K562 (cell line): ENCODE results near the gene GGNBP2. TPM values are rescaled to one million over a fixed set of nuclear protein-coding genes. Genes with fewer than 3 reads are reported as not detected.

Source experiments
- ARID3B ChIP-seq: fragments of 250-450 bp; sonication (Bioruptor Pico); IDR thresholded peaks from 2 replicates; pipeline ENCODE4 v1.4.0; 2020; ENCODE audit warnings: borderline replicate concordance
- ATF6 ChIP-seq: sonication (generic); formaldehyde crosslinking; IDR thresholded peaks from 2 replicates; pipeline ENCODE4 v1.4.0; 2020; ENCODE audit warnings: mild to moderate bottlenecking, missing genetic modification reagents
- BRD4 ChIP-seq: fragments of 200-600 bp; sonication (generic); IDR thresholded peaks from 2 replicates; pipeline ENCODE4 v1.6.1; 2017; ENCODE audit warnings: inconsistent platforms
- DEAF1 ChIP-seq: fragments of 450-650 bp; formaldehyde crosslinking; IDR thresholded peaks from 2 replicates; pipeline ENCODE4 v1.4.0; 2020; ENCODE audit warnings: mild to moderate bottlenecking, moderate library complexity
- FOXM1 ChIP-seq, 2 experiments: fragments of 450-650 bp in 1 of 2; sonication (generic) in 1 of 2; formaldehyde crosslinking in 1 of 2; IDR thresholded peaks; 2 replicates each; pipeline versions ENCODE4 v1.6.1 to v1.9.0; 2017 to 2022; ENCODE audit warnings: low read depth in 2 of 2, mild to moderate bottlenecking in 2 of 2, missing genetic modification reagents in 1 of 2, moderate library complexity in 1 of 2
- MCM2 ChIP-seq: fragments of 450-650 bp; IDR thresholded peaks from 2 replicates; pipeline ENCODE4 v1.6.1; 2017; ENCODE audit warnings: low read depth, mild to moderate bottlenecking
- MIER1 ChIP-seq: fragments of 450-650 bp; IDR thresholded peaks from 2 replicates; pipeline ENCODE4 v1.6.1; 2016; ENCODE audit warnings: antibody characterized with exemption, mild to moderate bottlenecking, low read depth
- NEUROD1 ChIP-seq: fragments of 150-350 bp; IDR thresholded peaks from 2 replicates; pipeline ENCODE4 v1.6.1; 2014; ENCODE audit warnings: borderline replicate concordance, low read length, low read depth; ENCODE audit not compliant: partially characterized antibody
- NONO ChIP-seq, 2 experiments: fragments of 200-400 bp in 1 of 2; fragments of 450-650 bp in 1 of 2; formaldehyde crosslinking in 1 of 2; IDR thresholded peaks; 2 replicates each; pipeline ENCODE4 v1.6.1; 2017; ENCODE audit warnings: low read depth in 2 of 2, mild to moderate bottlenecking in 2 of 2, moderate library complexity in 2 of 2, low read length in 1 of 2
- NR3C1 ChIP-seq: sonication (generic); formaldehyde crosslinking; IDR thresholded peaks from 2 replicates; pipeline ENCODE4 v1.8.1; 2022; ENCODE audit warnings: missing genetic modification reagents
- PPARD ChIP-seq: fragments of 250-450 bp; sonication (Bioruptor Pico); IDR thresholded peaks from 2 replicates; pipeline ENCODE4 v1.8.0; 2022; ENCODE audit warnings: inconsistent platforms, mild to moderate bottlenecking, moderate library complexity
- PTBP1 ChIP-seq: fragments of 200-400 bp; formaldehyde crosslinking; IDR thresholded peaks from 2 replicates; pipeline ENCODE4 v1.6.1; 2017; ENCODE audit warnings: low read depth, low read length
- SIN3B ChIP-seq: fragments of 450-650 bp; IDR thresholded peaks from 2 replicates; pipeline ENCODE4 v1.6.1; 2017; ENCODE audit warnings: low read depth, mild to moderate bottlenecking, moderate library complexity
- SMAD3 ChIP-seq: fragments of 450-650 bp; formaldehyde crosslinking; conservative IDR thresholded peaks from 2 replicates; pipeline ENCODE4 v1.4.0; 2020; ENCODE audit warnings: mild to moderate bottlenecking
- TAF1 ChIP-seq: IDR thresholded peaks from 2 replicates; pipeline ENCODE4 v1.6.1; 2011; ENCODE audit warnings: mild to moderate bottlenecking, low read length, moderate library complexity; ENCODE audit not compliant: insufficient read depth, control insufficient read depth, severe bottlenecking; ENCODE audit errors: extremely low read depth
- TGIF2 ChIP-seq: sonication (generic); formaldehyde crosslinking; IDR thresholded peaks from 2 replicates; pipeline ENCODE4 v1.8.1; 2022; ENCODE audit warnings: mild to moderate bottlenecking, missing genetic modification reagents, moderate library complexity
- TSC22D4 ChIP-seq: fragments of 450-650 bp; IDR thresholded peaks from 2 replicates; pipeline ENCODE4 v1.6.1; 2016; ENCODE audit warnings: missing genetic modification characterization, missing biosample characterization, control low read depth
- XRCC5 ChIP-seq: fragments of 200-400 bp; formaldehyde crosslinking; IDR thresholded peaks from 2 replicates; pipeline ENCODE4 v1.6.1; 2017; ENCODE audit warnings: low read depth, mild to moderate bottlenecking, low read length
- ZBTB43 ChIP-seq: sonication (generic); formaldehyde crosslinking; IDR thresholded peaks from 2 replicates; pipeline ENCODE4 v1.8.0; 2023; ENCODE audit warnings: mild to moderate bottlenecking, missing genetic modification reagents
- ZFP1 ChIP-seq: fragments of 450-650 bp; formaldehyde crosslinking; IDR thresholded peaks from 2 replicates; pipeline ENCODE4 v1.4.0; 2020; ENCODE audit warnings: mild to moderate bottlenecking, mixed read lengths
- ZNF134 ChIP-seq: fragments of 250-450 bp; sonication (Bioruptor Pico); conservative IDR thresholded peaks from 2 replicates; pipeline ENCODE4 v1.4.0; 2020
- ZNF165 ChIP-seq: fragments of 250-450 bp; sonication (Bioruptor Pico); IDR thresholded peaks from 2 replicates; pipeline ENCODE4 v1.4.0; 2020; ENCODE audit warnings: borderline replicate concordance
- ZNF436 ChIP-seq: fragments of 250-450, 450-650 bp; sonication (Bioruptor Pico); formaldehyde crosslinking; IDR thresholded peaks from 2 replicates; pipeline ENCODE4 v1.7.0; 2020; ENCODE audit warnings: mild to moderate bottlenecking
- polyA plus RNA-seq, 8 experiments: library from polyadenylated mRNA; depleted of rRNA in 4 of 8; stranded (reverse) in 5 of 8; unstranded in 3 of 8; fragments of >200 nt; fragmentation: Nextera tagmentation in 2 of 8; fragmentation: Illumina TruSeq in 1 of 8; extraction: Ambion mirVana in 2 of 8; extraction: Trizol in 1 of 8; gene quantifications; 2 replicates each; pipeline versions ENCODE4 v1.2.1 to v1.2.3, GENCODE V29; 2011 to 2014; ENCODE audit warnings: inconsistent platforms in 1 of 8, missing spikeins in 1 of 8
- total RNA-seq, 7 experiments: library from RNA; depleted of rRNA in 6 of 7; stranded (reverse); fragments of >200 nt in 6 of 7; fragmentation: Illumina TruSeq in 2 of 7; extraction: Trizol in 2 of 7; gene quantifications; 2 replicates each; pipeline versions ENCODE4 v1.2.1 to v1.2.3, GENCODE V29; 2011 to 2021; ENCODE audit warnings: low replicate concordance in 1 of 7

The GGNBP2 gene
- total and polyA plus RNA-seq, 9 of the 15 experiments (the other 6 are each of a cell fraction or from before 2014, with no cell fraction given): 35.7 to 96.6 (median 64.1) TPM

GRCh38 chr17:36629252-36629847 lies 84.6 kb downstream of the GGNBP2 start (continued):
- TF ChIP-seq NR3C1 (CRISPR knock-in tag) (no peak), ZBTB43 (CRISPR knock-in tag) (no peak), TGIF2 (CRISPR knock-in tag) (no peak), TSC22D4 (tag) (no peak), ATF6 (CRISPR knock-in tag) (no peak), DEAF1 (CRISPR knock-in tag) (peak; percentile 75), NONO (IDR thresholded peaks at IDR 0.05; ENCODE audit: low read depth in 2 of 2, low read length in 1 of 2) (no peak), ZNF165 (CRISPR knock-in tag) (no peak), SMAD3 (CRISPR knock-in tag) (no peak), MIER1 (no peak), SIN3B (no peak), ZFP1 (CRISPR knock-in tag) (no peak), PTBP1 (no peak), TAF1 (no peak), MCM2 (no peak), FOXM1 (IDR thresholded peaks at IDR 0.05; ENCODE audit: low read depth) (no peak), FOXM1 (CRISPR knock-in tag; IDR thresholded peaks at IDR 0.05; ENCODE audit: low read depth) (no peak), ZNF436 (no peak), XRCC5 (no peak), NEUROD1 (no peak), ZNF134 (CRISPR knock-in tag) (no peak), ARID3B (CRISPR knock-in tag) (no peak), BRD4 (no peak), PPARD (CRISPR knock-in tag) (no peak)
